Activated gamma-delta T cell treated with Interleukin-2 at 50 U/mL for 16 hours (primary cell): ENCODE measurements around the gene STARD6.
"Not testable (repeated sequence)": the region's sequence is repeated elsewhere in the genome, so short reads cannot be mapped to it uniquely, and the experiment has no call there.

Experiments used
- DNase-seq: peaks from one replicate; pipeline ENCODE4 v3.0.0-alpha.2; 2020

Gene STARD6

GRCh38 chr18:54357660-54358494, at the start of gene STARD6, which contains the start of gene C18orf54:
Gene STARD6, minus strand, starts transcription at chr18:54357858. Its CDS starts 3,285 bp downstream, at chr18:54354573.
Gene C18orf54, plus strand, starts transcription at chr18:54357906. Its CDS starts 2,667 bp downstream, at chr18:54360573.
- peak; percentile 85 for DNase-seq

GRCh38 chr18:54405290-54405689, 47.6 kb upstream of the STARD6 start:
- no peak for DNase-seq

DNA sequence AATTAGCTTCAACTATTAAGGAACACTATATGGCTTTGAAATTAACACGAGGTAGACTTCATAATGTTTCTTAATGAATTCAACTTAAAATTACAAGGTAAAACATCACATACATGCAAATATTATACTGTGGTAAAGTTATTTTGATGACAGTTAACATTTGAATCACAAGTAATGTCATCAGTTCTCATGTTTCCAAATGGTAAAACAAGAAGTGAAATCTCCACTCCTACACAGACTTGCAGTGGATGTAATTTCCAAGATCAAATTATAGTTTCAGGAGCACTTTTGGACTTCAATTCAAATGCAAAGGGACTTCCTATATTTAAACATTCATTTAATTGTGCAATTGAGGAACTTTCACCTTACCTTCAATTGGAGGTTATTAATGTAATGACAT, 39.1 kb upstream of the STARD6 start:
- no peak for DNase-seq

- no peak for DNase-seq
Measured at GRCh38 chr18:54393648-54394294, 36.1 kb upstream of the STARD6 start.

GRCh38 chr18:54392543-54393023, 34.9 kb upstream of the STARD6 start:
- no peak for DNase-seq

DNA sequence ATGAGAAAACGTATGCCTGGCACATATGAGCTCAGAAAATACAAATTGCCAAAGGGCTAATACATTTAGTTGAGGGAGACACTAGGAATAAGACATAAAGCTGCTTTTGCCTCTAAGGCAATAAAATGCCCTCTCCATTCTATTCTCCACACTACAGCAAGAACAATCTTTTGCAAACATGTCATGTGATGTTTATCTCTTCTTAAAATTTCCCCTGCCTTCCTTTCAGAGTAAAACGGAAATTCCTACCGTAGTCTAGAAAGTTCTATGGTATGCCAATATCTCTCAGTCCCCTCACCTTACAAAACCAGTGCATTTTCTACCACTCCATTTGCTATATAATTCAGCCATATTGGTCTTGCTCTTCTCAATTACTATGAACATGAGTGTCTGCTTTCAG, 33.2 kb upstream of the STARD6 start:
- DNase-seq: no peak

DNA sequence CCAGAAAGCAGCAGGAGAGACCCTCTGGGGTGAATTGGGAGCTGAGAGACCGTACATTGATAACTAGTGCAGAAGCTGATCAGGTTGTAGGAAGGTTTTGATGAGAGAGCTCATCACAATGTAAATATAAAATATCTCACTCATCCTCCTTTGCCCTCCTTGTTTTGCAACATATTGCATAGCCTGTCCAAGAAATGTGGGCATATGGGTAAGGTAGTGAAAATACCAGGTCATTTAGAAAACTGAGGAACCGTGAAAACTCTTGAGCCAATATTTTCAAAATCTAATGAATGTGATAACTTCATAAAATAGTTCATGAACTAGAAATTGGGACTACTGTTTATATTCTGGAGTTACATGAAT, 31.5 kb upstream of the STARD6 start:
- DNase-seq: no peak

- DNase-seq: peak; percentile 6
Measured at GRCh38 chr18:54388203-54389142, 30.8 kb upstream of the STARD6 start.

- DNase-seq: no peak
Measured at GRCh38 chr18:54387631-54388030, 30.0 kb upstream of the STARD6 start.

- not testable (repeated sequence) for DNase-seq
Measured at GRCh38 chr18:54386800-54387495, 29.3 kb upstream of the STARD6 start.

DNA sequence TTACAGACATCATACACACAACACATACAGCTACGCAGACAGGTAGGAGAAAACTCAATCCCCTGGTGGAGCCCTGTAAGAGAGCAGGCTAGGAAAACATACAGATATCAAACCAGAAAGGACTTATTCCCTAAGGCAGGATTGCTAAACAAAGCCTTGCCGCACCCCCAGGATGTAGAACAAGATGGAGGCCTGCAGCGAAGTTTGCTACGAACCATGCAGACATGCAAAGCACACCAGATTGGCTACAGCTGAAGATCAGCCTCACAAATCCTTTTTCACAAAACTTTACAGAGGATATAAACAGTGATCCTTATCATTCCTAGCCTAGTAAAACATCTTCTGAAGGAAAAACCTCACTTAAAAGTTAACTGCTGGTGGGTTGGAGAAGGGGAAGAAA, 28.4 kb upstream of the STARD6 start:
- no peak for DNase-seq

DNA sequence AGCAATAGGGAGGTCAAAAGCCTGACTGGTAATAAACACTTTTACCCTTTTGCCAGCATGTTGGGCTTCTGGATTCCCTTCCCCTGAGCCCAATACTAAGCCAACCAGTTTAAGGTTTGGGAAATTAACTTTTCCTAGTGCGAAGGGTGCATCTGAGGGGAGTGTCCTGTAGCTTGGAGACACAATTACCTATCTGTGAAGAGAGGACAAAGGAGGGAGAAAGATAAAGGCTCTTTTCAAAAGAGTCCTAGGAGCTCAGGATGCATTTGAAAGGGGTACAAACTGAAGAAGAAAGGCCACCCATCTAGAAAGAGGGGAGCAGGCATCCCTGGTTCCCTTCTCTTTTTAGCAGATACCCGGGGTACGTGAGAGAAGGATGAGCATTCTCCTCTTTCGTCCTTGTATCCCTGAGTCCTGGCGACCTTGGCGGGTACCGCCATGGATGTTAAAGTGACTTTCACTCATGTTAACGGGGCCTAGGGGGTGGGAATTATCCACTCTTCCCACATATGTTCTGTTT, 25.1 kb upstream of the STARD6 start:
- no peak for DNase-seq

DNA sequence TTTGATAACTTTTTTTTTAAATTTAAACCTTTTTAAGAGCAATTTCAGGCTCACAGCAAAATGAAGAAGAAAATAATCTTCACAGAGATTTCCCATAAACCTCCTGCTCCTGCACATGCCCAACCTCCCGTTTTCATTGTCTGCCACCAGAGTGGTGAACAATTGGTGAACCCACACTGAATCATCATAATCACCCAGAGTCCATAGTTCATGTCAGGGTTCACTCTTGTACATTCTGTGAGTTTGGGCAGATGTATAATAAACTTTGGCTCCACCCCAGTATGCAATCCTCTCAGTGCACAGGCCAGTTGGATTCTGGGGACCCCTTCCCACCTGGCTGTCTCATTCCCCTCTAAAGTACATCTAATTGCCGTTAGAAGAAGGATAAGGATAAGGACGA, 24.4 kb upstream of the STARD6 start:
- DNase-seq: no peak

DNA sequence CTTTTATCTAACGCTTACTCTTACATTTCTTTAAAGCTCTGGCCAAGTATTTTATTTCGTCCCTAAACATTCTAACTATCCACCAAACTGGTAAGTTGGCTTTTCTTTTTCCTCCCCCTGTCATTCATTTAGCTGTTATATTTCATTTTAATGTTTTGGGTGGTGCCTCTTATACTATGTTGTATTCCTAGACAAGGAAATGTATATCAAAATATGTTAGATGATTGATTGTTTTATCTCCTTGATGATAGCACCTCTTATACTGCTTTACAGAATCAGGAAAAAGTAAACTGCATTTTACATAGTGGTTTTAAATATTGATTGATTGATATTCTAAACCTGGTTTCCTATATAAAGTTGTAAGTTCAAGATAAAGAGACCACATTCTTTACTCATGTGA, 24.0 kb upstream of the STARD6 start:
- no peak for DNase-seq

GRCh38 chr18:54378057-54378456, 20.4 kb upstream of the STARD6 start:
- no peak for DNase-seq

- DNase-seq: no peak
Measured at GRCh38 chr18:54360406-54360805, 2.7 kb upstream of the STARD6 start.

GRCh38 chr18:54359233-54359632, 1.6 kb upstream of the STARD6 start:
- DNase-seq: no peak

DNA sequence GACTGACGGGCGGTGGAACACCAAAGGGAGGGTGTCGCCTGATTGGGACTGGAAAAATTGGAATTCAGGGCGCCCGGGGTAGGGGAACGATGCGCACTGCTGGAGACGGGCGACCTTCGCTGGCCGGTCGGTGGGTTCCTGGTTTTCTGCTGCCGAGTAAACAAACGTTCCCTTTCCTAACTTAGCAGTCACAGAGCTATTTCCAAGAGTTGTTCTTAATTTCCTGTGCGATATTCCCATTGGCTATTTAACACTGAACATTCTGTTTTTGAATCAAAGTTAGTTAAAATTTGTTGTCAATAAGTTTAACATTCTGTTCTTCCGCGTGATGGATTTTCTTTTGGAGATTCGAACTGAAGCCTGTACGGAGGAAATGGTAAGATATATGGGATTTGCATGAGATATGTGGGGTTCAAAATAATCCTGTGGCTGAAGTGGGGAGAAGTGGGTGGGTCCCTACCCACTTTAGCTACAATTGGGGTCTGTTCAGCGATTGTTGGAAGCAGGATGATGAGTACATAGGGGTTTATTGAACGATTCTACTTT, 910 bp upstream of the STARD6 start:
- DNase-seq: no peak

DNA sequence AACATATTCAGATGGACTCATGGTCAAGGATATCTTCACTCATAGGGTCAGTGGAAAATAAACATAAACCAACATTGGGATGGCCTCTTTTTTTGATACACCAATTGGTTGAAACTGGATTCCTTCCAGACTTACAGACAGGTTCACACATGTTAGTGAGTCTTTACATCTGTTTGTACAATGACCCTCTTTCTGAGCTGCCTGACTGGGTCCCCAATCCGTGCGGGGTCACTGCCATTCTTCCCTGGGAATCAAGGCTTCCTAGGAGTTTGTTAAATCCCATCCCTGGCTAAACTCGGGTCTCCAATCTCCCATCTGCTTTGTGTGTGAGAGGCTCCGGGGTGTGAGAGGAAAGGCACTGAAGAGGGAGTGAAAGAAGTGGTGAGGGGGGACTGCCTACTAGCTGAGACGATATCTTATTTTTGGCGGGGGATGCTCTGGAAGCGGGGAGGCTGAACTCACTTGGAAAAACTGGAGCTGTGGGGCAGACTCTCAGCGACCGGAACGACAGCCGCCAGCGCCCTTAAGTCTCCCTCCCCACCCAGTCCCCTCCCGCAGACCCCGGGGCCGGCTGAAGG, 487 bp downstream of the STARD6 start:
- DNase-seq: no peak

DNA sequence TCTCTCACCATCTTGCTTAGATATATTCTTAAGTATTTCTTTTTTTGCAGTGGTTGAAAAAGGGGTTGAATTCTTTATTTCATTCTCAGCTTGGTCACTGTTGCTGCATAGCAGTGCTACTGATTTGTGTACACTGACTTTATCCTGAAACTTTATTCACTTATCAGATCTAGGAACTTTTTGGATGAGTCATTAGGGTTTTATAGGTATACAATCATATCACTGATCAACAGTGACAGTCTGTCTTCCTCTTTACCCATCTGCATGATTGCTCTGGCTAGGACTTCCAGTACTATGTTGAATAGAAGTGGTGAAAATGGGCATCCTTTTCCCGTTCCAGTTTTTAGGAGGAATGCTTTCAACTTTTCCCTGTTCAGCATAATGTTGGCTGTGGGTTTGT, 6.5 kb downstream of the STARD6 start:
- no peak for DNase-seq

- no peak for DNase-seq
Measured at GRCh38 chr18:54338230-54338629, 19.4 kb downstream of the STARD6 start.
